Measurements from ENCODE around the gene SLC6A8.

- TF ChIP-seq CTCF (IDR thresholded peaks at IDR 0.05; ENCODE audit: extremely low read depth in 1 of 2, insufficient read depth in 1 of 2, low read depth in 1 of 2, low read length in 2 of 2) (no peak), POLR2A (IDR thresholded peaks at IDR 0.05; ENCODE audit: low read depth, low read length) (no peak), EZH2 (IDR thresholded peaks at IDR 0.05; ENCODE audit: borderline replicate concordance, low read depth, low read length, severe bottlenecking) (no peak), MAX (IDR thresholded peaks at IDR 0.05; ENCODE audit: insufficient read depth, insufficient read length) (no peak), POLR2AphosphoS5 (IDR thresholded peaks at IDR 0.05; ENCODE audit: insufficient read depth, low read depth, low read length) (no peak), JUN (IDR thresholded peaks at IDR 0.05; ENCODE audit: borderline replicate concordance, insufficient read depth, insufficient read length, low read depth) (no peak)
Observed at GRCh38 chrX:153657161-153657560, 30.6 kb upstream of the SLC6A8 start.
